NCI-H2196 treated with DMSO at 0.1 percent for 48 hours (cell line): ENCODE results near the gene SRSF3.
"Not testable (repeated sequence)": the region's sequence is repeated elsewhere in the genome, so short reads cannot be mapped to it uniquely, and the experiment has no call there.

ENCODE experiments used
- DNase-seq: peaks from one replicate; lab custom pipeline; 2025; ENCODE audit not compliant: unreplicated experiment; lab: John Stamatoyannopoulos, UW

SRSF3 gene

GRCh38 chr6:36643977-36644376 is 49.8 kb downstream of the SRSF3 start:
- DNase-seq: no peak

- DNase-seq: no peak
Measured at GRCh38 chr6:36649086-36649485, 54.9 kb downstream of the SRSF3 start.

- no peak for DNase-seq
Measured at GRCh38 chr6:36649701-36650484, 55.7 kb downstream of the SRSF3 start.

- no peak for DNase-seq
Measured at GRCh38 chr6:36650848-36651478, 56.8 kb downstream of the SRSF3 start.

- DNase-seq: no peak
Measured at GRCh38 chr6:36651659-36652379, 57.7 kb downstream of the SRSF3 start.

GRCh38 chr6:36654469-36654868 is 60.3 kb downstream of the SRSF3 start:
- not testable (repeated sequence) for DNase-seq
